Natural killer cell treated with Interleukin-12 subunit alpha and Interleukin-12 subunit beta and Interleukin-15 and Interleukin-18, amount 100 ng/mL, for 72 hours (primary cell): ENCODE results near the gene PRKCZ. TPM values are rescaled to one million over a fixed set of nuclear protein-coding genes. Genes with fewer than 3 reads are reported as not detected.
"Not testable (repeated sequence)": the region's sequence is repeated elsewhere in the genome, so short reads cannot be mapped to it uniquely, and the experiment has no call there.

ENCODE experiments used
- ATAC-seq, 2 donors: fragments of 150-1000 bp; cut with Tn5 transposase in 1 of 2; sonication (Bioruptor Pico), chemical (Tn5 transposase) in 1 of 2; 2 replicates each; pipeline ENCODE4 v1.10.0; 2021
- DNase-seq: peaks from one replicate; pipeline ENCODE4 v3.0.0; 2022; ENCODE audit warnings: low spot score
- H3K27ac Mint-ChIP-seq, 2 donors: 1 replicate in 1 of 2; 2 replicates in 1 of 2; pipeline ENCODE4 v1.8.0; 2022; ENCODE audit warnings: mixed read lengths in 2 of 2, mild to moderate bottlenecking in 1 of 2, moderate library complexity in 1 of 2
- H3K27me3 Mint-ChIP-seq, 2 donors: 1 replicate in 1 of 2; 2 replicates in 1 of 2; pipeline ENCODE4 v1.8.0; 2022; ENCODE audit warnings: mixed read lengths in 2 of 2
- H3K36me3 Mint-ChIP-seq: one replicate; pipeline ENCODE4 v1.8.0; 2022; ENCODE audit warnings: mixed read lengths
- H3K4me1 Mint-ChIP-seq, 2 donors: 1 replicate in 1 of 2; 2 replicates in 1 of 2; pipeline ENCODE4 v1.8.0; 2022; ENCODE audit warnings: low read depth in 2 of 2, mixed read lengths in 2 of 2, mild to moderate bottlenecking in 1 of 2
- H3K4me3 Mint-ChIP-seq: one replicate; pipeline ENCODE4 v1.8.0; 2022; ENCODE audit warnings: mixed read lengths
- H3K9me3 Mint-ChIP-seq: 2 replicates; pipeline ENCODE4 v1.8.0; 2022; ENCODE audit warnings: mixed read lengths
- total RNA-seq, 2 donors: library from RNA; stranded (reverse); gene quantifications; one replicate each; pipeline ENCODE4 v1.2.3, GENCODE V29; 2022

Gene PRKCZ
- total RNA-seq, 2 donors from 2014 or later, result 10.8 to 13.2 TPM

DNA sequence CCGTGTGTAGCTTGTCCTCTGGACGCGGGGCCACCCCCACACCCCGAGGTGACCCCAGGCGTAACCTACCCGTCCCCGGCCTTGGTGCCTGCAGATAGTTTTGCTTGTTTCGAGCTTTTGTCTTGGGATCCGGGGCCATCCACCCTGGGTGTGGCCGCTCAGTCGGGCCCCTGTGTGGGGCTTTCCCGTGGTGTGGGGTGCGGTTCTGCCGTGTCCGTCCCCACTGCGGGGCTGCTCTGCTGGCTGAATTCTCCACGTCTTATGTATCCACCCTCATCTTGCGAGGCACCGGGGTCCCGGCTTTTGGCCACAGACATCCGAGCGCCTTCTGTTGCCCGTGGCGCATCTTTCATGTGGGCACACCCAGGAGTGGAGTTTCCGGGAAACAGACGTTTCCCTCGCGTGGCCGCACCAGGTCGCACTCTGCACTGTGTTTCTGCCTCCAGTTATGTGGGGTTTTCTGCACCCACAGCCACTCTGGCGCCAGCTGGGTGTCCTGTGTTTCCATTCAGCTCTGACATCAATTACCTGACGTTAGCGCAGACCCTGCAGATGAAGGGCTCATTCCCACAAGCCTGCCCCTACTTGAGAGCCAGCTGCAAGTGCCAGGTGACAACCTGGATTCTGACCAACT, 64.9 kb downstream of the PRKCZ start:
- Mint-ChIP-seq H3K9me3 (peaks cover 3% of the 10 kb centered on the region), H3K27ac (no peak overlapping the region), H3K4me3 (no peak overlapping the region), H3K27me3 (no peaks in the 10 kb centered on the region), H3K36me3 (no peaks in the 10 kb centered on the region), H3K4me1 (peaks cover 0 to 9% of the 10 kb centered on the region in 2 donors)
- ATAC-seq (no peak), DNase-seq (peak; percentile 50)

DNA sequence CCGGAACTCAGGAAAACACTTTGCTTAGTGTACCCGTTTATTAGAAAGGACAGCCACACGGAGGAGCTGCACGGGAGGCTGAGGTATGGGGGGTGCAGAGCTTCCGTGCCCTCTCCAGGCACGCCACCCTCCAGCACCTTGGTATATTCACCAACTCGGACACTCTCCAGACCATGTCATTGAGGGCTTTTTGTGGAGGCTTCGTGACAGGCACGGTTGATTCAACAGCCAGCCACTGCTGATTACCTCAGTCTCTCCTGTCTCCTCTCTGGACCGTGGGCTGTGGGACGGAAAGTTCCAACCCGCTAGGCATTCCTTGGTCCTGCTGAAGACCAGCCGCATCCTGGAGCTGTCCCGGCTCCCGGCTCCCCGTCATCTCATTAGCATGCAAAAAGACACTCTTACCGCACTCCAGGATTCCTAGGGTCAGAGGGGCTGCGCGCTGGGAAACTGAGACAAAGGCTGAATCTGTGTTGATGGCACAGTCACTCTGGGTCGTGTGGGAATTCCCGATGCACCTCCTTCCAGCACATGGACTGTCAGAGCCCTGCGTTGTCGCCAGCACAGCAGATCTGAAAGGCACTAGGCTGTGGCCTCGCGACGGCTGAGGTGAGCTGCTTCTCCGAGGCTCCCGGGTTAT, 65.6 kb downstream of the PRKCZ start:
- no peaks in the 10 kb centered on the region for H3K36me3 Mint-ChIP-seq

DNA sequence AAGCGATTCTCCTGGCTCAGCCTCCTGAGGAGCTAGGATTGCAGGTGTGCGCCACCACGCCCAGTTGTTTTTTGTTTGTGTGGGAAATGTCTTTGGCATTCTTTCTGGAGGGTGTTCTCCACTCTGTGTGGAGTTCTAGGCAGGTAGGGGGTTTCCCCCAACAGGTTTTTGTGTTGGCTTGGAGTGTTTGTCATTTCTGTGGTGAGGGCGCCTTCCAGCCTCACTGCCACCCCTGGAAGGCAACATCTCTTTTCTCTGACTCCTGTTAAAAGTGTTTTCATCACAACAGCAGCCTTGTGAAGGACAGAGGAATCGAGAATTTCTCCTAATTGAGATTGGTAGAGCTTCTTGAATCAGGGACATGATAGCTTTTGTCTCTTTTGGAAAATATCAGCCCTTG, 69.7 kb downstream of the PRKCZ start:
- no peaks in the 10 kb centered on the region for H3K36me3 Mint-ChIP-seq
- H3K4me1 Mint-ChIP-seq, result peaks cover 0 to 10% of the 10 kb centered on the region in 2 donors
- H3K27ac Mint-ChIP-seq, result no peak overlapping the region
- H3K4me3 Mint-ChIP-seq, result no peak overlapping the region
- H3K27me3 Mint-ChIP-seq, result no peaks in the 10 kb centered on the region
- ATAC-seq, result no peak
- no peak for DNase-seq
- peaks cover 3% of the 10 kb centered on the region for H3K9me3 Mint-ChIP-seq

More for the DNA sequence above, 65.6 kb downstream of the PRKCZ start:
- ATAC-seq, result no peak
- Mint-ChIP-seq H3K27me3 (no peaks in the 10 kb centered on the region), H3K9me3 (peaks cover 3% of the 10 kb centered on the region), H3K4me3 (no peak overlapping the region), H3K4me1 (peaks cover 0 to 12% of the 10 kb centered on the region in 2 donors), H3K27ac (no peak overlapping the region)
- DNase-seq, result peak; percentile 47

DNA sequence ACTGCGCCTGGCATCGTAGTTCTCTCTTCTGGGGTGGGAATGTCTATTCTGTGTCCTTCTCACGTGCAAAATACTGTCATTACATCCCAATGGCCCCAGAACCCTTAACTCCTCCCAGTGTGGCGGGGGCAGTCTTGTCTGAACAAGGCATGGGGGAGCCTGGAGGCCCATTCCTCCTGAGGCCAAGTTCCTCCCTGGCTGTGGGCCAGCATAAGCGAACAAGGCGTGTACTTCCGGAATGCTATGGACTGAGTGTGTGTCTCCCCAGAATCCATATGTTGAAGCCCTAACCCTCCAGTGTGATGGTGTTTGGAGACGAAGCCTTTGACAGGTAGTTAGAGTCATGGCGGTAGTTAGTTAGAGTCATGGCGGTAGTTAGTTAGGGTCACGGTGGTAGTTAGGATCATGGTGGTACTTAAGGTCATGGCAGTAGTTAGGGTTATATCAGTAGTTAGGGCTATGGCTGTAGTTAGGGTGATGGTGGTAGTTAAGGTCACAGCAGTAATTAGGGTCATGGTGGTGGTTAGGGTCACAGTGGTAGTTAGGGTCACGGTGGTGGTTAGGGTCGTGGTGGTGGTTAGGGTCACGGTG, 71.0 kb downstream of the PRKCZ start:
- Mint-ChIP-seq H3K27ac (no peak overlapping the region), H3K27me3 (no peaks in the 10 kb centered on the region), H3K36me3 (no peaks in the 10 kb centered on the region), H3K4me1 (peaks cover 0 to 10% of the 10 kb centered on the region in 2 donors), H3K9me3 (peaks cover 3% of the 10 kb centered on the region), H3K4me3 (no peak overlapping the region)
- ATAC-seq (no peak), DNase-seq (peak; percentile 38)

DNA sequence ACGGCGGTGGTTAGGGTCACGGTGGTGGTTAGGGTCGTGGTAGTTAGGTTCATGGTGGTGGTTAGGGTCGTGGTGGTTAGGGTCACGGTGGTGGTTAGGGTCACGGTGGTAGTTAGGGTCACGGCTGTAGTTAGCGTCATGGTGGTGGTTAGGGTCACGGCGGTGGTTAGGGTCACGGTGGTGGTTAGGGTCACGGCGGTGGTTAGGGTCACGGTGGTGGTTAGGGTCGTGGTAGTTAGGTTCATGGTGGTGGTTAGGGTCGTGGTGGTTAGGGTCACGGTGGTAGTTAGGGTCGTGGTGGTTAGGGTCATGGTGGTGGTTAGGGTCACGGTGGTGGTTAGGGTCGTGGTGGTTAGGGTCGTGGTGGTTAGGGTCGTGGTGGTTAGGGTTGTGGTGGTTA, 71.6 kb downstream of the PRKCZ start:
- DNase-seq, H3K27me3 Mint-ChIP-seq, H3K27ac Mint-ChIP-seq, H3K9me3 Mint-ChIP-seq, H3K36me3 Mint-ChIP-seq, H3K4me3 Mint-ChIP-seq, ATAC-seq: not testable (repeated sequence)
- peaks cover 3 to 11% of the 10 kb centered on the region in 2 donors for H3K4me1 Mint-ChIP-seq

DNA sequence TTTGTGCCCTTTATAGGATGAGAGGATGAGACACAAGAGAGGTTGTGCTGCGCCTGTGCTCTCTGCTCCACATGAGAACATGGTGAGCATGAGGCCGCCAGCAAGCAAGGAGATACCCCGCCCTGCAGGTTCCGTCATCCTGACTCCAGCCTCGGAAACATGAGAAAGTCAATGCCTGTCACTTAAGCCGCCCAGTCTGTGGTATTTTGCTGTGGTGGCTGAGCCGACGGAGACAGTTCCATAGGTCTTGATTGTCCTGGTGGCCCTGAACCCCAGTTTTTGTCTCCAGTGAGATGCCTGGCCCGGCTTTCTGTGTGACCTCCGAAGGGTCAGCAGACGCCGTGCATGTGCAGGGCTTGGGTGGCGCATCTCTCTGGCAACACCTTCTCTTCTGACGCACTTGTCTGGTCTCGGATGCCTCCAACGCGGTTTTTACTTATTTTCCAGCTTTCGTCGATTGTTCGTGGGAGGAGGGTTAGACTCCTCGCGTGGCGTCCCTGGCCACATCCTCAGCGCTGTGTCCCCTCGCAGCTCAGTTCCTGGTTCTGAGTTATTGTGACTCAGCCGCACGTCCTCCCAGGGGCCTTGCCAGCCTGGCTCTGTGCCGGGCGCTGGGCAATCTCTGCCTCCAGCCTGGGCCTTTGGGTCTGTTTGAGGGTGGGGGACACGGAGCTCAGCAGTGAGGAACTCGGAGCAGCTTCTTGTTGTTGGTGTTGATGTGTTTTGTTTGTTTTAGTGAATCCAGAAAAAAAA, 74.4 kb downstream of the PRKCZ start:
- no peak for ATAC-seq
- peaks cover 6 to 10% of the 10 kb centered on the region in 2 donors for H3K4me1 Mint-ChIP-seq
- peak; percentile 46 for DNase-seq
- H3K27ac Mint-ChIP-seq, result no peak overlapping the region
- no peaks in the 10 kb centered on the region for H3K9me3 Mint-ChIP-seq
- no peak overlapping the region for H3K4me3 Mint-ChIP-seq
- H3K27me3 Mint-ChIP-seq, result peaks cover 0 to 4% of the 10 kb centered on the region in 2 donors
- H3K36me3 Mint-ChIP-seq, result no peaks in the 10 kb centered on the region

DNA sequence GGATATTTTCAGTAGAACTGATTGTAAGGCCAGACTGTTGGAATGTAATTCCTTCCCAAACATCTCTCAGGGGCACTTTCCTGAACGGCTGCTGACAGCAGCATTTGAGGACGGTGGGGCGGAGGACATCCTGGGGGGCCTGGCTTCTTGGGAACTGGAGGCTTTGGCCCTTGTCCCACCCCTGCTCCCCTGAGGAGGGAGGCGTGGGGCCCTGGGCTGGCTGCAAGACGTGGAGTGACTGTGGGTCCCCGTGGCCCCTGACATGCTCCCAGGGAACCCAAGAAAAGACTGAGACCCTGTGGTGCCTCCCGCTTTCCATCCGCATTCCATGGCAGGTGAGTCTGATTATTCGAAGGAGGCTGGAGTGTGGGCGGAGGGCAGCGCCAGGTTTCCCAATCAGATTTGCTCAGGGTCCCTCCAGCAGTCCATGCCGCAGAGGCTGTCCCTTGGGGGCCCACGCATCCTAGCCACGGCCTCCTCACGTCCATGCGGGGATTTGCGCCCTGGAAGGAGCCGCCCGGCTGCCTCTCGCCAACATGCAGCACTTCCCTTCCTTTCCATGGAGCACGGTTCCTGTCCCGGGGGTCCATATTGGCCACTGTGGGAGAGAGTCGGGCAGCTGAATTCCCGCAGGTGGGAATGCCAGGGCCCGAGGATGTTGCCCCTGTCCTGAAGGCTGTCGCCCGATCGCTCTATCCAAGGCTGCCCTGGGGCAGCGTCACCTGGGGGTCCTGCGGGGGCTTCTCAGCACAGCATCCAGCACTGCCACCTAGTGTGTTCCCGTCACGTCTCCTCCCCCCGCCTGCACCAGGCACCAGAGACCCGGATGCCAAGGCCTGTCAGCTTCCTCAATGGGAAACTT, 75.4 kb downstream of the PRKCZ start:
- Mint-ChIP-seq H3K36me3 (no peaks in the 10 kb centered on the region), H3K27me3 (peaks cover 0 to 4% of the 10 kb centered on the region in 2 donors), H3K27ac (no peak overlapping the region), H3K9me3 (no peaks in the 10 kb centered on the region), H3K4me1 (peaks cover 5 to 6% of the 10 kb centered on the region in 2 donors), H3K4me3 (no peak overlapping the region)
- no peak for ATAC-seq
- DNase-seq, result peak; percentile 41

DNA sequence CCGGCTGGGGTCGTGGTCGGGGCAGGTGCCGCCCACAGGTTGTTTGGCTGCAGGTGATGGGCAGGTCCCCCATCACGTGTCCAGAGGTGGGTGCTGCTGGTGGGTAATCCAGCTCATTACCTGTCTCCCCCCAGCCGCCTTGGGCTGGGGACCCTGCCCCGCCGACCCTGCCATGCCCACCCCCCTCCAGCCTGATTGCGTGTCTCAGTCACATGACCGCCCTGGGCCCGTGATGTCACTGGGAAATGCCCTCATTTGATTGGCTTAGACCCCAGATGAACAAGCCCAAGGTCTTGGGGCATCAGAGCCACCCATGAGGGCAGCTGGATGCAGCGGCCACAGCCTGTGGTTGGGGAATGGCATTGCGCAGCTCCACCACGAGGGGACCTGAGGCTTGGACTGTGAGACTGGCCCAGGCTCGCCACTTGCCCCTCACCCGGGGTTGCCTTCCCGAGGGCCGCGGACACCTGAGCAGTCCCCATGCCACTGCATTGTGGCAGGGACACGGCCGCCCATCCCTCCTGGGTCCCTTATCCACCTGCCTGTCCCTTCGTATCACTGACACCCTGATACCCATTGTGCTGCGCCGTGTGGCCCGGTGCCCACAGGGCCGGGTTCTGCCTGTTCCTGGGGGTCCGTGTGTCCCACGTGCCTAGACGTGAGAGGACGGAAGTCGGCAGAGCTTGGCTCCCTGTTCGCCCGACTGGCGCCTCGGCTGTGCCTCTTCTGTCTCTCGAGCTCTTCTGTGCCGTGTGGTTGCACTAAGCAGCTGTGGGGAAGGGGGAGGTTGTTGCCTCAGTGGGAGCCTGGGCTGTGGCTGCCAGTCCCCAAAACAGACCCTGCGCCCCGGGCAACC, 76.3 kb downstream of the PRKCZ start:
- H3K4me1 Mint-ChIP-seq, result peaks cover 5 to 6% of the 10 kb centered on the region in 2 donors
- H3K9me3 Mint-ChIP-seq, result no peaks in the 10 kb centered on the region
- DNase-seq (peak; percentile 58), ATAC-seq (peak in 1 of 2 donors; percentile 44)
- H3K27me3 Mint-ChIP-seq, result peaks cover 0 to 4% of the 10 kb centered on the region in 2 donors
- H3K36me3 Mint-ChIP-seq, result no peaks in the 10 kb centered on the region
- H3K27ac Mint-ChIP-seq, result no peak overlapping the region
- H3K4me3 Mint-ChIP-seq, result peak overlapping the region; percentile 24

DNA sequence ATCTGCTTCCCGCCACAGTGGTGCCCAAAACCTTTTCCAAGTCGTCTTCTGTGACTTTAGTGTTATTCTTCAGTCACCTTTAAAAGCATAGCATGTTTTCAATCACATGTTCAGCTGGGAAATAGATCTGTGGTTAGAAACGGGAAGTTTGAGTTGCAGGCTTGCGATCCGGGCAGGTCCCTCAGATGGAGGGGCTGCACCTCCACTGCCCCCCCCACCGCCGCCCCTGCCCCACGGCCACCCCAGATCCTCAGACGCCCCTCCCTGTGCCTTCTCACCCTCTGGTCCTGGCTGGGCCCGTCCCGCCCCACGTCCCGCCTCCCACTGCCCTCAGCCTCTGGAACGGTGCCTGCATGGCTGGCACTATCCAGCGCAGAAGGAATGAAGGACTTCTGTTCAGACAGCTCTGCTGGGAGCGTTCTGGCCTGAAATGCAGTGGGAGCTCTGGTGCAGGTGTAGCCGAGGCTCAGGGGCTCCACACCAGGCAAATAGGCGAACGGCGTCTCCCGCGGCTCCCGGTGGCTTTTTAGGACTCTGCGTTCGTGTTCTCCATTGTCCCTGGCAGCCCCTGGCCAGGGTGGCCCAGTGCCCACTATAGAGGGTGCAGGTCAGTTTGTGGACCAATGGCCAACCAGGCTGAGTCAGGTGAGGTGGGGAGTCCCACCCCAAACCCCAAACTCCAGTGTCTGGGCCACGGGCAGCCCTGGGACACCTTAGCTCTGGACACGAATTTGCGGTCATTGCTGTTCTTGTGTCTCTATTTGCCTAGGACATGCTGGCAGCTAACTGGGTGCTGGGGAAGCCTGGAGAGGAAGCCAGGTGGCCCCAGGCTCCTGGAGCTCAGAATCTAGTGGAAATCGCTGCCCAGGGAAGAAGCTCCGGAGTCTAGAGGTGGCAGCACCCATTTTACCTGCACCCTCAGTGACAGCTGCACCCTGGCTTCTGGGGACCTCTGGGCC, 77.3 kb downstream of the PRKCZ start:
- Mint-ChIP-seq H3K9me3 (no peaks in the 10 kb centered on the region), H3K36me3 (no peaks in the 10 kb centered on the region), H3K27ac (no peak overlapping the region), H3K4me1 (peaks cover 5 to 7% of the 10 kb centered on the region in 2 donors), H3K4me3 (peak overlapping the region; percentile 24), H3K27me3 (peaks cover 0 to 4% of the 10 kb centered on the region in 2 donors)
- DNase-seq (peak; percentile 53), ATAC-seq (peak in 1 of 2 donors; percentile 43)

DNA sequence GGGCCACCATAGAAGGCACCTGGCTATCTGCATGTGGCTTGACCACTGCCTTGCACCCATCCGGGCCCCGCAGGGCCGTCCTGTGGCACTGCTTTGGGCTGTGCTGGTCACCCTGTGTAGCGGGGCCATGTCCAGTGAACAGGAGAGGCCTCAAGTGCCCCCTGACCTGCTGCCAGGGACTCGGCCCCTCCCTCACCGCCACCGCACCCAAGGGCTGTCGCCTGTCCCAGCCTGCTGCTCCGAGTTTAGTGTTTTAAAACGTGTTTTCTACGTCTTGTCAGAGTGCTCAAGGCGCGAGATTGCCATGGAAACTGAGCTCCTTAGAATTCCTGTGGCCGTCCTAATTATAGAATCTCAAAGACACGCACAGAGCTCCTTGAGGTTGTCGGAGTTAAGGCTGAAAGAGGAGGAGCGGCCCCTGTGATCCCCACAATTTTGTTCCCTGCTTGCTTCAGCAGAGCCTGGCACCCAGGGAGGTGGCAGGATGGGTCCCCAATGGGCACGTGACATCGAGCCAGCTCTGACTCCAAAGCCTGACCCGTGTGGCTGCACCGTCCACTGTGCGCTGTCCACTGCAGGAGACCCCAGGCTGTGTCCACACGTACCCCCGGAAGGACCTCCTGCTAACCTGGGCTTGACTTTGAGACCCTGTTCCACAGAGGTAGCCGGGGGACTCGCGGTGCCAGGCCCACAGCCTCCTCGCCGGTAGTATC, 78.1 kb downstream of the PRKCZ start:
- no peak for DNase-seq

DNA sequence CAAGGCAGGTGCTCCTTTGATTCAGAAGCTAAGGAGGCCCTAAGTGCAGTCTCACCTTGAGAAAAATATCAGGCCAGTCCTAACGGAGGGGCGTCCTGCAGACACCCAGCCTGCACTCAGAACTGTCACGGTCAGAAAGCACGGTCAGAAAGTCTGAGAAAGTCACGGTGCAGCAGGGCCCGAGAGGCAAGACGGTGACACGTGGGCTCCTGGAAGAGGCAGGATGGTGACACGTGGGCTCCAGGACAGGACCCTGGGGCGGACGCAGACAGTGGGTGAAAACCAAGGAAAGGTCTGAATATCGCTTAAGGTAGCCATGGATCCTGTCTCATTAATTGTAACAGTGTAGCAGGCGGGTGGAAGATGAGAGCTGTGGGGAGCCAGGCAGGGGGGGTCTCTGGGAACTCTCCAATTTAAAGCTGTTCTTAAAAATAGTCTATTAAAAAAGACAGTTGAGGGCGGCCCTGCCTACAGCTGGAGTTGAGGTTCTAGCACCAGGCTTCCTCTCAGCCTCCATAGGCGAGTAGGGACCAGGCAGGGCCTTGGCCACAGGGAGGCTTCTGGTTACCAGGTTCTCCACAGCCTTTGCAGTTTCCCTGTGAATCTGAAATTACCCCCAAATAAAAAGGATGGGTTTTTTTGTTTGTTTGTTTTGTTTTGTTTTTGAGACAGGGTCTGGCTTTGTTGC, 79.2 kb downstream of the PRKCZ start:
- Mint-ChIP-seq H3K4me3 (no peak overlapping the region), H3K27ac (no peak overlapping the region), H3K9me3 (no peaks in the 10 kb centered on the region), H3K36me3 (no peaks in the 10 kb centered on the region), H3K4me1 (peaks cover 10 to 15% of the 10 kb centered on the region in 2 donors), H3K27me3 (peaks cover 0 to 4% of the 10 kb centered on the region in 2 donors)
- no peak for DNase-seq
- ATAC-seq, result no peak

More for the DNA sequence above, 78.1 kb downstream of the PRKCZ start:
- H3K4me1 Mint-ChIP-seq, result peaks cover 10 to 15% of the 10 kb centered on the region in 2 donors
- no peaks in the 10 kb centered on the region for H3K9me3 Mint-ChIP-seq
- no peak for ATAC-seq
- no peak overlapping the region for H3K4me3 Mint-ChIP-seq
- H3K27ac Mint-ChIP-seq, result no peak overlapping the region
- peaks cover 0 to 4% of the 10 kb centered on the region in 2 donors for H3K27me3 Mint-ChIP-seq
- H3K36me3 Mint-ChIP-seq, result no peaks in the 10 kb centered on the region
